Renal cortical epithelial cell (primary cell): ENCODE data around the gene DDX42. TPM values are rescaled to one million over a fixed set of nuclear protein-coding genes. Genes with fewer than 3 reads are reported as not detected.
A peak's percentile ranks its signal among the peaks of the same experiment; 100 is the strongest.
"Not testable (repeated sequence)": the region's sequence is repeated elsewhere in the genome, so short reads cannot be mapped to it uniquely, and the experiment has no call there.

Source experiments
- DNase-seq: peaks from one replicate; pipeline ENCODE4 v3.0.0-alpha.2; 2011; ENCODE audit warnings: low read depth
- total RNA-seq: library from RNA; depleted of rRNA; stranded (reverse); fragments of >200 nt; gene quantifications from 2 replicates; pipeline ENCODE4 v1.2.3, GENCODE V29; 2014

Gene DDX42
- total RNA-seq, 1 donor from 2014 or later: 135 TPM

DNA sequence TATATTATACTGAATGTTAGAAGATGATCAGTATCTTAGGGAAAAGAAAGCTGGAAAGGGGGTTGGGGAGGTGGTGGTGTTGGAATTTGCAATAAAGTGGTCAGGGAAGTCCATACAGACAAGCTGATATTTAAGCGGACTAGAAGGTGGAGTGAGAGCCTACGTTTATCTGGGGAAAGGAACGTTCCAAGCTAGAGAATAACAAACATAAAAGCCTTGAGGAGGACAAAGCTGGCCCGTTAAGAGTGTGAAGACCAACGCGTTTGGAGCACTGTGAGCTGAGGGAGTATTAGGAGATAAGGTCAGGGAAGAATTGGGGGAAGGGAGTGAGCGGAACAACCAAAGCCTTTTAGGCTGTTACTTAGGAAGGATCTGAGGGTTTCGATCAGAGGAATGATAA, 1.4 kb downstream of the DDX42 start:
- no peak for DNase-seq

DNA sequence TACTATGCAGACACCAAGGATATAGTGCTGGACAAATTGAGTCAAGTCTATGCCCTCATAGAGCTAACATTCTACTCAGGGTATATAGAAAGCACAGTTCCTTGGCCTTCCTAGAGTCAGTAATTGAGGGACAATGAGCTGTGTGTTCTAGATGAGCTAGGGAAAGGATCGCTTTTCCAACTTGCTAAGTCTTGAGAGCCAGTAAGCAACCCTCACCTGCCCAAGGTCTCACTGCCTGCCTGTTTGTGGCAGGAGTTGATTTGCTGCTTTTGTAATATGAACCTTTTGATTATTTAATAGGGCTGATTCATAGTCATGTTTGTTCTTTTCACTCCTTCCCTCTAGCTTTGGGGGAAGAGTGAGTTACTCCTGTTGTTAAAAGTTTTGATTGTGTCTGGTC, 6.5 kb downstream of the DDX42 start:
- DNase-seq: peak; percentile 67

DNA sequence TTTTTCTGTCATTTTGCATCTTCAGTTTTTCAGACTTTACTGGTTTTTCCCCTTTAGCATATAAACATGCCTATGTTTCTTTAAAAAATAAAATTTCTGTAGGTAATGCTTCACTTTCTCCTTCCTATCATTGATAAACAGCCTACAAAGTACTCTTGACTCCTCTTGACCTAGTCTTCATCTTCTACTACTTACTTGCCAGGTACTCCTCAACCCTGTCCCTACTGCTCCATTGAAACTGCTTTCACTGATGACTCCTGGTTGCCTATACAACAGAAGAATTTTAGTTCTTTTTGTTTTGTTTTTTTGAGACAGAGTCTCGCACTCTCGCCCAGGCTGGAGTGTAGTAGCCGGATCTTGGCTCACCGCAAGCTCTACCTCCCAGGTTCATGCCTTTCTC, 7.0 kb downstream of the DDX42 start:
- DNase-seq: no peak

DNA sequence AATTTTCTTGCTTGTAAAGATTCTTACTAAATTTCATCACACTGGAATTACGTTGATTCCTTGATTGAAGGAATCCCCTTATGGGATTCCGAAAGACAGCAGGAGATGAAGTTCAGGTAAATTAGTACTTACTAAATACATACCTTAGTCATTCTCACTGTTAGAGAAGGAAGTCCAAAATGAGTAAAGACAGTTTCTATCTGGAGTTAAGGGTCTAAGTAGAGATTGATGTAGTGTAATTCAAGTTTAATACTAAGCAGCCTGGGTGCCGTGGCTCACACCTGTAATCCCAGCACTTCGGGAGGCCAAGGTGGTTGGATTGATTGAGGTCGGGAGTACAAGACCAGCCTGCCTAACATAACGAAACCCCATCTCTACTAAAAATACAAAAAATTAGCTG, 9.6 kb downstream of the DDX42 start:
- no peak for DNase-seq

DNA sequence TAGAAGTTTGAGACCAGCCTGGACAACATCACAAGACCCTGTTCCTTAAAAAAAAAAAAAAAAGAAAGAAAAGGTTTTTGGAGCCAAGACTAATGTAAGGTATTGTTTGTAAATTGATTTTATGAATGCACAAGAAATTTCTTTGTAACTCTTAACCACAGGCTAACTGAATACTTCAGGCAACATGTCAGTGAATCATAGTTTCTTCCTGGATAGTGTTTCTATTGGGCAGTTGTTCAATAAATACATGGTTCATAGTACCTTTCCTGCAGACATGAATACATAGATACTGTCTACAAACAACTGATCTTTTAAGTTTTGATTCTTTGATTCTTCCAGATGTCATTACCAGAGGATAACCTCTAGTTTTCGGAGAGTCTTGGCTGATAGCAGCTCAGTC, 11.6 kb downstream of the DDX42 start:
- peak; percentile 65 for DNase-seq

DNA sequence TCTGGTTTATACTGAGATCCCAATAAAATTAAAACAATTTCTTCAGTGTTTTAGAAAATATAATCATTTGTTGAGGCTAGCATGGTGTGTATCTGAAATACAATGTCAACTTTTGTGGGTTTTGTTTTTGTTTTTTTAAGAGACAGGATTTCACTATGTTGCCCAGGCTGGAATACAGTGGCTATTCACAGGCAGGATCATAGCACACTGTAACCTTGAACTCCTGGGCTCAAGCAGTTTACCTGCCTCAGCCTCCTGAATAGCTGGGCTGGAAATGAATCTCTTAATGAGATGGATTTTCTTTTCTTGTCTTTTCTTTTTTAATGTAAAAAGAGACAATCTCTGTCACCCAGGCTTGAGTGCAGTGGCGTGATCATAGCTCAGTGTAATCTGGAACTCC, 12.1 kb downstream of the DDX42 start:
- DNase-seq: no peak

DNA sequence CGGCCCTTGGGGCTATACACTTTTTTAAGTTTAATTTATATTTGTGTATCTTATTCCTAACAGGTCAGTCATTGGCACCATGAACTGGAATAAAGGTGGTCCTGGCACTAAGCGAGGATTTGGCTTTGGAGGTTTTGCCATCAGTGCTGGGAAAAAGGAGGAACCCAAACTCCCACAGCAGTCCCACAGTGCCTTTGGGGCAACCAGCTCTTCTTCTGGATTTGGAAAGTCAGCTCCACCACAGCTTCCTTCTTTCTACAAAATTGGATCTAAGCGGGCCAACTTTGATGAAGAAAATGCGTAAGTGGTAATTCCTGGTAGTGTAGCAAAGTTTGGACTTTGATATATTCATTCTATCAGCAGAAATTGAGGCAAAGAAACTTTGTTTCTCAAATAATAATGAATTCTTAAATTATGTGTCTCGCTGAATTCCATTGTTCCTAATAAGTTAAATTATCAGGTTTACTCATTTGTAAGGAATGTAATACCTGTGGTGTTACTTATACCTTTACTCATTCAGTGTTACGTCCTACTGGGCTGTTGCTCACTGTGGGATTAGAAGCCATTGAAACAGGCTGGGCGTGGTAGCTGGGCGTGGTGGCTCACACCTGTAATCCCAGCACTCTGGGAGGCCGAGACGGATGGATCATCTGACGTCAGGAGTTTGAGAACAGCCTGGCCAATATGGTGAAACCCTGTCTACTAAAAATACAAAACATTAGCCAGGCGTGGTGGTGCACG, 13.2 kb downstream of the DDX42 start:
- no peak for DNase-seq

DNA sequence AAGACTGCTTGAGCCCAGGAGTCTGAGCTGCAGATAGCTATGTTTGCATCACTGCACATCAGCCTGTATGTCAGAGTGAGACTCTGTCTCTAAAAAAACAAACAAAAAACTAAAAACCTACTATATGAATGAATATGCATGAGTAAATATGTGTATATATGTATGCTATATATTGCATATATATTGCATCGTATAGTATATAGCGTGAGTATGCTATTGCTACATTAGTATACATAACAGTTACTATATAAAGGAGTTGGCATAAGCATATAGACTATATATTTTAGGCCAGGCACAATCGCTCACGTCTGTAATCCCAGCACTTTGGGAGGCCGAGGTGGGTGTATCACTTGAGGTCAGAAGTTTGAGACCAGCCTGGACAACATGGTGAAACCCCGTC, 16.1 kb downstream of the DDX42 start:
- DNase-seq: no peak

DNA sequence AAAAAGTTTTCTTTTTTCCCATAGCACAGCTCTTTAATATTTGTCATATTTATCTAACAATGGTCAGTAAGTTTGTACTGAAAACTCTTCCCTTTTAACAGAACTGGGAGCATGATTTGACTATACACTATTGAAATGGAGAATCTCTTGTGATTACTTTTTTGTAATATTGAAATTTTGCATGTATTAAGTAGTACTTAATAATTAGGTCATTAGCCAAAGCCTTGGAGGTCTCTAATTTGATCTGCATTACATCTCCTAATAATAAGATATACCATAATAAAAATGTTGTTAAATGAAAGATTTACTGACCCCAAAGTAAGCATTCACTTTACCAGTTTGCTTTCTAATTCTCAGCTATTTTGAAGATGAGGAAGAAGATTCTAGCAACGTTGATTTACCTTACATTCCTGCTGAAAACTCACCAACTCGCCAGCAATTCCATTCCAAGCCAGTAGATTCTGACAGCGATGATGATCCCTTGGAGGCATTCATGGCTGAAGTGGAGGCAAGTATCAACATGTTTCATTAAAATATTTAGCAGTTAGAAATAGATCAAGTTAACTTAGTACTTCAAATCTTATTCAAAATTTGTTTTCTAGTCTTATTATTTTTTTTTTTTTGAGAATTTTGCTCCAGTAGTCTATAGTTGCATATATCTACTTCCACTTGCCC, 18.2 kb downstream of the DDX42 start:
- no peak for DNase-seq

DNA sequence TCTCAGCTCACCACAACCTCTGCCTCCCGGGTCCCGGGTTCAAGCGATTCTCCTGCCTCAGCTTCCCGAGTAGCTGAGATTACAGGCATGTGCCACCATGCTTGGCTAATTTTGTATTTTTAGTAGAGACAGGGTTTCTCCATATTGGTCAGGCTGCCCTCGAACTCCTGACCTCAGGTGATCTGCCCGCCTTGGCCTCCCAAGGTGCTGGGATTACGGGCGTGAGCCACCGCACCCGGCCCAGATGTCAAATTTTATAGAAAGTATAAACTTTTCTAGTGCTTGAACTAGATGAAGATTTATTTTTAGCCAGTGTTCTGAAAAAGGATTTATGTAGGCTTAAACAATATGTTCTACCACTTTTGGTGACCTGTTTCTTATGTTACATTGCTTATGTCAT, 22.4 kb downstream of the DDX42 start:
- not testable (repeated sequence) for DNase-seq

DNA sequence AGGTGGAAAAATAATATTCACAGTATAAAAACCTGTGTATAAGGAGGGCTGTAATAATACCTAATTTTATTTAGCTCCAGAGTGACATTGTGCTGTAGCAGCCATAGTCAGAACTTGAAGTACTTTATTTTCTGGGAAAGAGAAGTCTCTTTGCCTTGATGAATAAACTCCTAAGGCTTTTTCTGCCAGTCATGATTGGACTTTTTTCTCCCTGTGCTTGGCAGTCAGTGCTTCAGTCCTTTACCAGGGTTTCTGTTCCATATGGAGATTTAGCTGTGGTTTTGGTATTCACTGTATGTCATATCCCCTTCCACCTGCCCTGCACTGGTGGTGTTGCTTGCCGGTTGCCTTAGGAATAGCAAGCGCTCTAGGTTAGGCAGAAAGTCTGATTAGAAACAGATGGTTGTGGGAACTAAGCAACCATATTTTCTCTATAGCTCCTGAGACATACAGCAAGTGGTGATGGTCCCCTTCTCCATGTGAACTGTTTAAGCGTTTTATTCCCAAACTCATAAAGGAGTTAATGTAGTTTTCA, 24.7 kb downstream of the DDX42 start:
- no peak for DNase-seq

DNA sequence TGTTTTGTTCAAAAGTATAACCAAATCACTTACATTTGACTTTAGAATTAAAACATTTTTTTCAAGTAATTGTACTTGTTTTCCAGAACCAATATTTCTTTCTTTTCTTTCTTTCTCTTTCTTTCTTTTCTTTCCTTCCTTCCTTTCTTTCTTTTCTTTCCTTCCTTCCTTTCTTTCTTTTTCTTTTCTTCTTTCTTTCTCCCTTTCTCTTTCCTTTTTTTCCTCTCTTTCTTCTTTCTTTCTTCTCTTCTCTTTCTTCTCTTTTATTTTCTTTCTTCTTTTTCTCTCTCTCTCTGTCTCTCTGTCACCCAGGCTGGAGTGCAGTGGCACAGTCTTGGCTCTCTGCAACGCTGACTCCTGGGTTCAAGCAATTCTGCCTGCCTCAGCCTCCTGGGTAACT, 26.8 kb downstream of the DDX42 start:
- DNase-seq: no peak

DNA sequence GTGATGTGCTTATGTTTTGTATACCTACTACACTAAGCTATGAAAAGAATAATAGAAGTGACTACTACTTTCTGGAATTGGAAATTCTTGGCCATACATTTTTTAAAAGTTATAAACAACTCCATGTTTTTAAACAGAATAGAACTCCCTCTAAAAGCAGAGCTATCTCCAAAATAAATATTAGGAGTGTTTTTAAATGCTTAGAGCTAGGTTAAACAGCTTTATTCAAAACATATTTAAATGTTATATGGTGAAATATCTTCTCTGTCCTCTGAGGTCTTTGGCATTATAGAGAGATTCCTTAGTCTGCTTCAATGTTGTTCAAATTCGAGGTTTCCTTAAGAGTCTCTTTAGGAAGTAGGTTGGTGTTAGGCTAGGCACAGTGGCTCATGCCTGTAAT, 30.4 kb downstream of the DDX42 start:
- DNase-seq: no peak

DNA sequence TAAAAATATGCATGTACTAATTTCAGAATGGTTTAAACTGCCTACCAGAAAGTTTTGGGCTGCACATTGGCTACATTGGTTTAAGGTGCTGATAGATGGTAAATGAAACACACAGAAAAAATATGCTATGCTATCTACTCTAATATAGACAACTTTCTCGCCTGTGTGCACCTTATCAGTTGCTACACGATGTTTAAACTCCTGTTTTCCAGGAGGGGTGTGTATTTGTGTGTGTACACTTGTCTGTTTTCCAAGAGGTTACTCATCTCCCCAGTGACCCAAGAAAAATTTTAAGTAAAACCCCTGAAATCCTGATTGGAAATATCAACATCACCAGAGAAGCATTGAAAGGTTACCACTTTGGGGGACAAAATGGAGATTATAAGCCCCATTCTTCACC, 31.6 kb downstream of the DDX42 start:
- no peak for DNase-seq

DNA sequence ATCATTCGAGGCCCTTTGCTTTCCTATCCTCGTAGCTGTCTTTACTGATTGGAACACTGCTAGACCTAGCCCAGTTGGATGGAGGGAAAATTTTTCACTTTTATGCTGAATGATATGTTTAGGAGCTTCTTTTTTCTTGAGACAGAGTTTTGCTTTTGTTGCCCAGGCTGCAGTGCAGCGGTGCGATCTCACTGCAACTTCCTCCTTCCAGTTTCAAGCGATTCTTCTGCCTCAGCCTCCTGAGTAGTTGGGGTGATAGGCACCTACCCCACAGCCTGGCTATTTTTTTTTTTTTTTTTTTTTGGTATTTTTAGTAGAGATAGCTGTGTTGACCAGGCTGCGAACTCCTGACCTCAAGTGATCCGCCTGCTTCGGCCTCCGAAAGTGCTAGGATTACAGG, 36.0 kb downstream of the DDX42 start:
- DNase-seq: no peak

DNA sequence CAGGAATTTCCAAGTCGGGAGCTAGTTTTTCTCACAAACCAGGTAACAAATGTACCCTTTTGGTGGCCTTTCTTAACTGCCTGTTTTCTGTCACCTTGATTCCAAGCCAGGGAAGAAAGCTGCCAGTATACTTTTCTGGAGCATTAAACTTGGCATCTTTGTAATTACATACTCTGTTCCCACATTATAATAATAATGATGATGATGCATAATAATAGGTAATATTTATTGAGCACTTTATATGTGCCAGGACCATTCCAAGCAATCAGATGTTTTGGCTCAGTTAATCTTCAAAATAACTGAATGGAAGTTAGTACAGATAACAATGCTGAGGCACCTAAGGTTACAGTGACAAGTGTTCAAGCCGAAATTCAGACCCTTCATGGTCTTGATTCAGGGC, 42.2 kb downstream of the DDX42 start:
- DNase-seq: no peak

DNA sequence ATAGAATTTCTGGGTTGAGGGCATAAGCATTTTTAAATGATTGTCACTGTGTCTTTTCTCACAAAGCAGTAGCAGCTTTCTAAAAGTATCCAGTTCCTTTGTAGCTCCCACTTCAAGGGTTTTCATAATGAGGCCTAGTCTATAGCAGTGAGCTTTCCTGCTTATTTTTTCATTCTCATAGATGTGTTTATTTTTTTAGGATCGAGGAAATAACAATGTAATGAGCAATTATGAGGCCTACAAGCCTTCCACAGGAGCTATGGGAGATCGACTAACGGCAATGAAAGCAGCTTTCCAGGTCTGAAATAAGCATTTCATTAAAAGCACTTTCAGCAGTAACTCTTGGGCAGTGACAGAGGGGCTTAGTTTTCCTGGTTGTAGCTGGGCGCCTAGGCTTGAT, 42.7 kb downstream of the DDX42 start:
- no peak for DNase-seq

DNA sequence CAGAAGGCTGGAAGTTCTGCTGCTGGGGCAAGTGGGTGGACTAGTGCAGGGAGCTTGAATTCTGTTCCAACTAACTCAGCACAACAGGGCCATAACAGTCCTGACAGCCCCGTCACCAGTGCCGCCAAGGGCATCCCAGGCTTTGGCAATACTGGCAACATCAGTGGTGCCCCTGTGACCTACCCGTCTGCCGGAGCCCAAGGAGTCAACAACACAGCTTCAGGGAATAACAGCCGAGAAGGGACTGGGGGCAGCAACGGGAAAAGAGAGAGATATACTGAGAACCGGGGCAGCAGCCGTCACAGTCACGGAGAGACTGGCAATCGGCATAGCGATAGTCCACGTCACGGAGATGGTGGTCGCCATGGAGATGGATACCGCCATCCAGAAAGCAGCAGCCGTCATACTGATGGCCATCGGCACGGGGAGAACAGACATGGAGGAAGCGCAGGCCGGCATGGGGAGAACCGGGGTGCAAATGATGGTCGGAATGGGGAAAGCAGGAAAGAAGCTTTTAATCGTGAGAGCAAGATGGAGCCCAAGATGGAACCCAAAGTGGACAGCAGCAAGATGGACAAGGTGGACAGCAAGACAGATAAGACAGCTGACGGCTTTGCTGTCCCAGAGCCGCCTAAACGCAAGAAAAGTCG, 43.9 kb downstream of the DDX42 start:
- no peak for DNase-seq

DNA sequence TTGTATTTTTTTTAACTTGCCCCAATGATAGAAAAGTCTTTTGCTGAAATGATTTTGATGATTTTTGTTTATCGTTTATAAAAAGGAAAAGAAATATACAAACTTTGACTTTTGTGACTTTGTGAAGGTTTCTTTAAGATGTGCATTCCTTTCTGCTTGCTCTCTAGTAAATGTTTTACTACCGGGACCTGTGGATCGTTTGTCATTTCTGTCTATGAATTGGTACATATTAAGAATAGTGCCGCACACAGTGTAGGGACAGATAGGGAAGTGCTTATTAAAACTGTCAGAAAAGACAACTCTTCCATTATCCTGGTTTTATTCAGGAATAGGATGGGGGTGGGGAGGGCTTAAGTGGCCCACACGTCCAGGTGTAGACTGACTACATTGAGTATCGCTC, 45.2 kb downstream of the DDX42 start:
- peak; percentile 76 for DNase-seq

DNA sequence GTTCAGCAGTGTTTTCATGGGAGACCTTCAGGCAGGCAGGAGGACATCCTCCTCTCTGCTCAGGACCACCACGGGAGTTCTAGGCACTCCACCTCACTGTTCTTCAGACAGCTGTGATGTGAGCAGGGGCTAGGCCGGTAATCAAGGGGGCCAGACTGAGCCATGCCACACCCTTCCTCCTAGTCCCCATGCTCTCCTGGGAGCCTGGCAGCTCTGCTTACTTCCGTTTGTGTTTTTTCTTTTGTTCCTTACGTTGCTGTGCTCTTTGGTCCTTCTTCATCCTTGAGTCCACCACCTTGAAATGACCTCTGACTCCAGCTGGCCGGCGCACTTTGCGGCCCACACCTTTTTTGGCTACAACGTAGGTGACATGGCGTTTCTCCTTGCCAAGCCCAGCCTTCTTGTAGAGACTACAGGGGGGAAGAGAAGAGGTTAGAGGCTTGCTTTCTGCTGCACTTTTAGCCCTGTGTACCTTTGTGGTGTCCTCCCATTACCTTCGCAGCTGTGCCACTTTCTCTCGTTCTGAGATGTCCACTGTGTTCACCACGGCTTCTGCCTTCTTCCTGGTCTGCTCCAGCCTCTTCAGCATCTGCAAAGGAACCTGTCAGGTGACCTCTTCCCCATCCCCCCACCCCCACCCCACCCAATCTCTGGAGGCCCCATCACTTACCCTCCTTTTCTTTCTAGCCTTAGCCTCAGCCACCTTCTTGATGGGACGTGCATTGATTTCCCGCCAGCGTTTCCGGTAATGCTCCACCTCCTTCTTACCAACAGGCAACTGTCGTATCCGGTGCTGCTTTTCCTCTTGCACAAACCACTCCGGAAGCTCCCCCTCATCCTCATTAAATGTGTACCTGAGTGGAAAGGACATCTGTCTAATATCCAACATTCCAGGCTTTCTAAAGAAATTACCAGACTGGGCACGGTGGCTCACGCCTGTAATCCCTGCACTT, 45.9 kb downstream of the DDX42 start:
- DNase-seq: no peak

DNA sequence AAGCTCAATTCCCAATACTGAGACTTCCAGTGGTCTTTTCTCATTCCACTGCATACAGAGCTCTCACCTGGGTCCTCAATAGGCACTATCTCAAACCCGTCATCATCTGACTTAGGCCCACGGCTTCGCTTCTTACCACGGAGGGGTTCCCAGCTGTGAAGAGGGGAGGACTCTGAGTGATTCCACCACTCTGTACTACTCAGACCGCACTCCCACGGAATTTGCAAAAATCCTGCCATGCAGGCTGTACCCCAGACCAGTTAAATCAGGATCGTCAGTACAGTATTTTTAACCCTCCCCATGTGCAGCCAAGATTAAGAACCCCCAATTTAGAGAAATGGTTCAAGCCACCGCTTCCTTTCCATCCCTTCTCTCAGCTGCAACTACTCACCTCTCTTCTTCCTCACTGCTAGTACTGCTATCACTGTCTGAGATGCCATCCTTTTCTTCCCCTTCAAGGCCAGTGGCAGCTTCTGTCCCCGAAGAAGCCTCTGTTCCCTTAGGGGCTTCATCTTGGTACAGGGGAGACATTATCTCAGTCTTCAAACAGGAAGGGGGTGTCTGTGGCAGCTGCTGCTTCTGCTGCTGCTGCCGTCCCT, 47.1 kb downstream of the DDX42 start:
- no peak for DNase-seq
